ENCODE results near the gene DEPDC1B.

DNA sequence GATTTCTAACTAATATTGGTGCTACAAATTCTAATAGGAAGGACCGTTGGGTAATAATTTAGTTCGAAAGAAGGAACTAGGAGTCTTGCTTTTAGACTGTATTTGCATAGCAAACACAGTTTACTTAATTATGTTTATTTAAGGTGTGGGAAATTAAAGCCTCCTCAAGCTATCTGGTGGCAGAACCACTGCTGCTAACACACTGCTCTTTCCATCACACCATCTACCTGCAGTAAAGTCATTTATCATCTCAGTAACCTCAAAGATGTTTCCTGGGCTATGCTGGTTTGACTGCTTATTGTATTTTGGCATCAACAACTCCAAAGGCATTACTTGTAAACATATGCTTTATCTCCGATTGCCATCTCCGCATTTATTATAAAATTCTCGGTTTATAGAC is 114.3 kb downstream of the DEPDC1B start:
- TF ChIP-seq, protein P1, sequence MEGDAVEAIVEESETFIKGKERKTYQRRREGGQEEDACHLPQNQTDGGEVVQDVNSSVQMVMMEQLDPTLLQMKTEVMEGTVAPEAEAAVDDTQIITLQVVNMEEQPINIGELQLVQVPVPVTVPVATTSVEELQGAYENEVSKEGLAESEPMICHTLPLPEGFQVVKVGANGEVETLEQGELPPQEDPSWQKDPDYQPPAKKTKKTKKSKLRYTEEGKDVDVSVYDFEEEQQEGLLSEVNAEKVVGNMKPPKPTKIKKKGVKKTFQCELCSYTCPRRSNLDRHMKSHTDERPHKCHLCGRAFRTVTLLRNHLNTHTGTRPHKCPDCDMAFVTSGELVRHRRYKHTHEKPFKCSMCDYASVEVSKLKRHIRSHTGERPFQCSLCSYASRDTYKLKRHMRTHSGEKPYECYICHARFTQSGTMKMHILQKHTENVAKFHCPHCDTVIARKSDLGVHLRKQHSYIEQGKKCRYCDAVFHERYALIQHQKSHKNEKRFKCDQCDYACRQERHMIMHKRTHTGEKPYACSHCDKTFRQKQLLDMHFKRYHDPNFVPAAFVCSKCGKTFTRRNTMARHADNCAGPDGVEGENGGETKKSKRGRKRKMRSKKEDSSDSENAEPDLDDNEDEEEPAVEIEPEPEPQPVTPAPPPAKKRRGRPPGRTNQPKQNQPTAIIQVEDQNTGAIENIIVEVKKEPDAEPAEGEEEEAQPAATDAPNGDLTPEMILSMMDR (IDR thresholded peaks at IDR 0.05), result no peak
- TF ChIP-seq POLR2A (IDR thresholded peaks at IDR 0.05), result no peak
